Upper lobe of right lung (tissue), 1 donor: ENCODE data around the gene GPR39. TPM values are rescaled to one million over a fixed set of nuclear protein-coding genes. Genes with fewer than 3 reads are reported as not detected.

ENCODE experiments used
- ATAC-seq: fragments of 200-7000 bp; cut with Tn5 transposase; one replicate; pipeline ENCODE4 v1.9.1; 2020; ENCODE audit warnings: mild to moderate bottlenecking, moderate library complexity
- DNase-seq: peaks from one replicate; pipeline ENCODE4 v3.0.0-alpha.2; 2020
- H3K27ac ChIP-seq: fragments of 200-600 bp; one replicate; pipeline ENCODE4 v1.8.0; 2022
- H3K27me3 ChIP-seq: fragments of 200-600 bp; one replicate; pipeline ENCODE4 v1.8.0; 2022; ENCODE audit warnings: mild to moderate bottlenecking
- H3K36me3 ChIP-seq: fragments of 200-600 bp; one replicate; pipeline ENCODE4 v1.8.0; 2022
- H3K4me1 ChIP-seq: fragments of 200-600 bp; one replicate; pipeline ENCODE4 v1.8.0; 2022
- H3K4me3 ChIP-seq: fragments of 200-600 bp; one replicate; pipeline ENCODE4 v1.8.0; 2022; ENCODE audit warnings: mild to moderate bottlenecking
- H3K9me3 ChIP-seq: fragments of 200-600 bp; one replicate; pipeline ENCODE4 v1.8.0; 2022
- intact Hi-C: fragments of 100-400 bp; cut with DNase I; formaldehyde crosslinking; loops from one replicate; pipeline ENCODE4 v1.11.0; 2022
- total RNA-seq: library from RNA; stranded (reverse); fragmentation: NEBNext Ultra II Directional; extraction: Animal tissue kit (Norgen Biotek cat#: 25700); gene quantifications from one replicate; pipeline ENCODE4 v1.2.1, GENCODE V29; 2021
- TF ChIP-seq, protein P1 (sequence below): fragments of 200-600 bp; IDR thresholded peaks from one replicate; pipeline ENCODE4 v1.8.0; 2022; ENCODE audit warnings: antibody characterized with exemption
- donor health status: DM: no; HTN: yes; CAD: no; lungs with severe emphysema.

Gene GPR39
- total RNA-seq, 1 donor from 2014 or later, result 13.4 TPM

GRCh38 chr2:132654968-132655367, 238.4 kb downstream of the GPR39 start:
- ATAC-seq, result no peak
- Histone ChIP-seq H3K27ac (no peak overlapping the region), H3K27me3 (no peaks in the 10 kb centered on the region), H3K4me1 (no peaks in the 10 kb centered on the region), H3K36me3 (no peaks in the 10 kb centered on the region), H3K4me3 (no peak overlapping the region), H3K9me3 (no peaks in the 10 kb centered on the region)
- intact Hi-C loops, result no loop called here
- no peak for DNase-seq
- TF ChIP-seq, protein P1, sequence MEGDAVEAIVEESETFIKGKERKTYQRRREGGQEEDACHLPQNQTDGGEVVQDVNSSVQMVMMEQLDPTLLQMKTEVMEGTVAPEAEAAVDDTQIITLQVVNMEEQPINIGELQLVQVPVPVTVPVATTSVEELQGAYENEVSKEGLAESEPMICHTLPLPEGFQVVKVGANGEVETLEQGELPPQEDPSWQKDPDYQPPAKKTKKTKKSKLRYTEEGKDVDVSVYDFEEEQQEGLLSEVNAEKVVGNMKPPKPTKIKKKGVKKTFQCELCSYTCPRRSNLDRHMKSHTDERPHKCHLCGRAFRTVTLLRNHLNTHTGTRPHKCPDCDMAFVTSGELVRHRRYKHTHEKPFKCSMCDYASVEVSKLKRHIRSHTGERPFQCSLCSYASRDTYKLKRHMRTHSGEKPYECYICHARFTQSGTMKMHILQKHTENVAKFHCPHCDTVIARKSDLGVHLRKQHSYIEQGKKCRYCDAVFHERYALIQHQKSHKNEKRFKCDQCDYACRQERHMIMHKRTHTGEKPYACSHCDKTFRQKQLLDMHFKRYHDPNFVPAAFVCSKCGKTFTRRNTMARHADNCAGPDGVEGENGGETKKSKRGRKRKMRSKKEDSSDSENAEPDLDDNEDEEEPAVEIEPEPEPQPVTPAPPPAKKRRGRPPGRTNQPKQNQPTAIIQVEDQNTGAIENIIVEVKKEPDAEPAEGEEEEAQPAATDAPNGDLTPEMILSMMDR, result no peak

DNA sequence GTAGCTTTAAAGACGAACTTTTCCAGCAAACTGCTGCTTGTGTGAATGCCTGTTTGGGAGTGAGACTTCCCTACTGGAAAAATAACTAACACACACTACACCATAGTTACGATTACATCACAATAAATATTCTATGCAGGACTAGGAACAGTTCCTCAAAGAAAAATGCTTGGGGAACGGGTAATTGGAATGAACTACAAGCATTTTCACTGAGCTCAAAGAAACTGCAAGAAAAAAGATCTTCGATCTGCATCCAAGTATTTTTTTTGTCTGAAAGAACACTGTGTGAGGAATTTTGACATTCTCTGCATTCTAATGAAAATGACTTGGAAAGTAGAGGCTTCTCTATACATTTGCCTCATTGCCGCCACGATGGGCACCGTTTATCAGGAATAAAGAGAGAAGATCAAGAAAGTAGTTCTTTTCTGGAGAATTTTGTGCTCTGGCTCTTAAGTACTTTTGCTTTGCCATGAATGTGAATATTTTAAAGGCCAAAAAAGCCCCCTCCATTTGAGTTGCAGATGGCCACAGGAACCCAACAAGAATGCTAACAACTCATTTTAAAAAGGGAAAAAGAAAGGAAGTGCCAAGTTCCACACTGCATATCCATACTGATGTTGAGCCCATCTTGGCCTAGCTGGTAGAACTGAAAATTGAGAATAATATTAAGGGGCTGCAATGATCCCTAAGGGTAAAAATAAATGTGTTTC, 239.8 kb downstream of the GPR39 start:
- ATAC-seq (no peak), DNase-seq (no peak)
- no peaks in the 10 kb centered on the region for H3K27me3 ChIP-seq
- no peaks in the 10 kb centered on the region for H3K9me3 ChIP-seq
- TF ChIP-seq, protein P1, result no peak
- H3K4me1 ChIP-seq, result no peaks in the 10 kb centered on the region
- intact Hi-C loops, result no loop called here
- H3K27ac ChIP-seq, result no peak overlapping the region
- no peaks in the 10 kb centered on the region for H3K36me3 ChIP-seq
- no peak overlapping the region for H3K4me3 ChIP-seq

DNA sequence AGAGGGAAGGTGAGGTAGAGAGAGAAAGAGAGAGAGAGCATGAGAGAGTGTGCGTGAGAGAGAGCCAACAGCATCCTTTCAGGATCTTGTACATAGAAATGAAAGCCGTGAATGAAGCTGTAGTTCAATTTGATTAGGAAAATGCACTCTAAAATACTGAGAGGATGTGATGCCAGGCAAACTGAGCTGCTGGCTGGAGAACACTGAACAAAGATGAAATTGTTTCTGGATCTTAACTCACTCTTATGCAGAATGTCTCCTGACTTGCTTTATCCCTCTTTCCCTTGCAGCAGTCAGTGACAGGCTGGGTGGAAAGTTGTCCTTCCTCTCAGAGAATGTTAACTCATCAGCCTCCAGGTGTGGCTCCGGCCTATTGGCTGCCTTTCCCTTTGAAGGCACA, 242.7 kb downstream of the GPR39 start:
- TF ChIP-seq, protein P1, result no peak
- Histone ChIP-seq H3K9me3 (no peaks in the 10 kb centered on the region), H3K4me1 (no peaks in the 10 kb centered on the region), H3K27ac (no peak overlapping the region), H3K27me3 (no peaks in the 10 kb centered on the region), H3K4me3 (no peak overlapping the region), H3K36me3 (no peaks in the 10 kb centered on the region)
- intact Hi-C loops, result no loop called here
- ATAC-seq, result no peak
- no peak for DNase-seq

DNA sequence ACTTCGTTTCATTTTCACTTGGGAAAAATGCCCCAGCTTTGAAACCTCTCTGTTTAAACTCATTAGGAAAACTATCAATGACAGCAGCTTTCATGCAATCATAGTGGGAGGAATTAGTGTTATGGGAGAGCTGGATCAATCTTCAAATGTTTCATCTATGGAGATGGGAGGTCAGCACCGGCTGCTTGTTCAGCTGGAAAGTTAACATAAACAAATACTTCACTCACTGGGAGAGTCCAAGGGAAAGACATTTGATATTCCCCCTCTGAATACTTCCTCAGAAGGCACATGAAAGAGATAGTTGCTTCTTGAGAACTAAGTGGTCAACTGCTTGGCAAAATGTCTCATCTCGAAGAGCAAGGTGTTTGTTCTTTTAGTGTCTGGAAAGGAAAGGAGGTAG, 246.1 kb downstream of the GPR39 start:
- Histone ChIP-seq H3K4me3 (no peak overlapping the region), H3K4me1 (no peaks in the 10 kb centered on the region), H3K36me3 (no peaks in the 10 kb centered on the region), H3K27ac (no peak overlapping the region), H3K27me3 (peaks cover 12% of the 10 kb centered on the region), H3K9me3 (no peaks in the 10 kb centered on the region)
- TF ChIP-seq, protein P1, result no peak
- ATAC-seq (no peak), DNase-seq (no peak)
- intact Hi-C loops, result no loop called here

GRCh38 chr2:132664096-132664495, 247.5 kb downstream of the GPR39 start:
- TF ChIP-seq, protein P1, result no peak
- no peak overlapping the region for H3K27ac ChIP-seq
- H3K9me3 ChIP-seq, result no peaks in the 10 kb centered on the region
- intact Hi-C loops, result no loop called here
- no peak for DNase-seq
- no peak overlapping the region for H3K4me3 ChIP-seq
- H3K4me1 ChIP-seq, result peaks cover 7% of the 10 kb centered on the region
- no peaks in the 10 kb centered on the region for H3K36me3 ChIP-seq
- ATAC-seq, result no peak
- peaks cover 25% of the 10 kb centered on the region for H3K27me3 ChIP-seq
